T-helper 1 cell (primary cell): ENCODE data around the gene SLC32A1.
A peak's percentile ranks its signal among the peaks of the same experiment; 100 is the strongest.

Source experiments
- DNase-seq, 5 donors: peaks; one replicate each; pipeline ENCODE4 v3.0.0-alpha.2; 2012 to 2020

SLC32A1 gene

GRCh38 chr20:38752029-38752428 lies 27.7 kb downstream of the SLC32A1 start:
- no peak for DNase-seq

- no peak for DNase-seq
Measured at GRCh38 chr20:38754924-38755323, 30.6 kb downstream of the SLC32A1 start.

GRCh38 chr20:38755324-38755910 lies 31.1 kb downstream of the SLC32A1 start:
- DNase-seq: no peak

GRCh38 chr20:38757145-38757775 lies 33.0 kb downstream of the SLC32A1 start:
- no peak for DNase-seq

- no peak for DNase-seq
Measured at GRCh38 chr20:38759106-38759505, 34.8 kb downstream of the SLC32A1 start.

- no peak for DNase-seq
Measured at GRCh38 chr20:38760978-38761377, 36.7 kb downstream of the SLC32A1 start.

- DNase-seq: no peak
Measured at GRCh38 chr20:38762174-38762573, 37.9 kb downstream of the SLC32A1 start.

- DNase-seq: no peak
Measured at GRCh38 chr20:38763616-38764015, 39.3 kb downstream of the SLC32A1 start.

- peak in 1 of 5 donors; percentile 57 for DNase-seq
Measured at GRCh38 chr20:38764567-38765318, 40.5 kb downstream of the SLC32A1 start.

- DNase-seq: no peak
Measured at GRCh38 chr20:38766071-38766470, 41.8 kb downstream of the SLC32A1 start.

GRCh38 chr20:38769376-38770295 lies 45.4 kb downstream of the SLC32A1 start:
- DNase-seq: no peak

GRCh38 chr20:38770546-38770945 lies 46.3 kb downstream of the SLC32A1 start:
- no peak for DNase-seq

GRCh38 chr20:38770970-38771369 lies 46.7 kb downstream of the SLC32A1 start:
- DNase-seq: no peak

GRCh38 chr20:38771621-38772020 lies 47.3 kb downstream of the SLC32A1 start:
- DNase-seq: no peak

- no peak for DNase-seq
Measured at GRCh38 chr20:38774167-38774566, 49.9 kb downstream of the SLC32A1 start.

- DNase-seq: peak in 1 of 5 donors; percentile 29
Measured at GRCh38 chr20:38776363-38776762, 52.1 kb downstream of the SLC32A1 start.
